ENCODE data around the gene HDAC4.

HDAC4 gene

GRCh38 chr2:239307921-239308613 lies 92.8 kb downstream of the HDAC4 start:
- DNase-seq (ENCODE audit: low read depth): no peak

DNA sequence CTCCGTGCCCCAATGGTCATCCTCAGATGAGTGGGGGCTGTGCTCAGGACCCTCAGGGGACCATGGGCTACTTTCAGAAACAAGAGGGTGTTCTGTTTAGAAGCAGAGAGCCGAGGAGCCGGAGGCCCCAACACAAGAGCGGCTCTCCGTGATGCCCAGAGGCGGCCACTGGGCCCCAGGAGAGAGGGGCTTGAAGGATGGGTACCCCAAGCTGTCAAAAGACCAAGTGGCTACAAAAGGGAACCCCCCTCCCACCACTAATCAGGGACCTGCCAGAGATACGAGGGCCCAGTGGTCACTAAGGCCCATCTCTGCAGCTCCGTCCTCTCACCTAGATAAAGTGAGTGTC lies 93.6 kb downstream of the HDAC4 start:
- no peak for DNase-seq (ENCODE audit: low read depth)

DNA sequence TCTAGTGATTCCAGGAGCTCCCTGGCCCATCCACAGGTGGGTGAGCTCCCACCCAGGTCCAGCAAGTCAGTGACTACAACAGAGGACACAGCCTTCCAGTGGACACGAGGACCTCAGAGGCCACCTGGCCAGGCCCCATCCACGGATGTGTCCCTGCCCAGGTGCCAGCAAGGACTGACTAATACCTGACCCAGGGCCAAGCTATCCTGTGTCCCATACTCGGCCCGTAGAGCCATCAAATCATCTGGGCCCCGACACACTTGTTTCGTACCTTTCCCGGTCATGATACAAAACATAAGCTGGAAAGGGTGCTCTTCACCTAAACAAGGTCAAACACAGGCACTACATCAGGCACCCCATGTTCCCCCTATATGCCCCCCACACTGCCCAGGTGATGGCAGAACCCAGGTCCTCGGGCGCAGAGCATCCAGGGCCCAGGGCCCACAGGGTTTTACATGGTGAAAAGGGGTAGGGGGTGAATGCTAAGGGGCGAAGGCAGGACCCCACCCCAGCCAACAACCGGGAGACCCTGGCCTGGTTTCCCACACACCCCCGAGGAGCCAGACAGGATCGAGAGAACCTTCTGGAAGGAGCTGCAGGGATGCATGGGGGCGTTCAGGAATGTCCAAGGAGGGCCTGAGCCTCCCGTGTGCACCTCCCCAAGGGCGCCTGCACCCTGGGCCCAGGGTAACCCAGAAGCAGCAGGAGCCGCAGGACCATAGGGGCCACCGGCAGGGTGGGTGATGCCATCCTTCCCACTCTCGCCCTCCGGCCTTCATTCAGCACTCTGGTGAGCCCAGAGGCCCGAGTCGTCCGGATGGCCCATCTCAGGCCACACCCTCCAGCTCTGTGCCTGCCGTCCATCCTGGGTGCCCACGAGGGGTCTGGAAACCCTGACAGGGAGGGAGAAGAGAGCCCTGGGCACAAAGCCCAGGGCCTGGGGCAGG lies 94.3 kb downstream of the HDAC4 start:
- DNase-seq (ENCODE audit: low read depth): no peak

GRCh38 chr2:239305771-239306170 lies 95.0 kb downstream of the HDAC4 start:
- DNase-seq (ENCODE audit: low read depth): no peak

- DNase-seq (ENCODE audit: low read depth): no peak
Measured at GRCh38 chr2:239305222-239305575, 95.6 kb downstream of the HDAC4 start.

DNA sequence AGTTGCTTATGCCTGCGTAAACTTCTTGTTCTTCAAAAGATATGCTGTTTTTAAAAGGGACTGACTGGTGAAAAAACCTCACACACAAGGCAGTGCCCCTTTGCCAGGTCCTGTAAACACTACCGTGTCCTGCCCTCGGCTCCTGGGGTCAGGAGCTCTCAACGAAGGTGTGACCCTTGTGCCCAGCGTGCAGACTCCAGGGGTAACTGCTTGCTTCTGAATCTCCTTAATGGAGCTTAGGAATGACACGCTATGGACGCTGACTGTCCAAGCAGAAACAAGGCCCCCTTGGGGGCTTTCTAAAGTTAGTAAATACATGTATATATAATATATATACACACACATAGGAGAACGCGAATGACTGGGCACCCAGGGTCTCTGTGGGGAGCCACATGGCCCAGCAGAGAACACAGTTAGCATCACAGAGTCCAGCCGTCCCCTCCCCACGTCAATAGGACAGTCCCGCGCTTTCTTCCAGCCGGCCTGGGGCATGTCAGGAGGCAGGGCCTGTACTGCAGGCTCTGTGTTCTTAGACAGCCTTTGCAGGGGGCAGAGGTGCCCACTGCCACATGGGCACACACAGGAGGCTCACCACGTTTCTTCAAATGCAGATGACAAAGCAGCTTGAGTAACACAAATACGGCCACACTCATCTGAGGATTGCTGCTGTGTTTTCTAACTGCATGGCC lies 96.1 kb downstream of the HDAC4 start:
- no peak for DNase-seq (ENCODE audit: low read depth)

DNA sequence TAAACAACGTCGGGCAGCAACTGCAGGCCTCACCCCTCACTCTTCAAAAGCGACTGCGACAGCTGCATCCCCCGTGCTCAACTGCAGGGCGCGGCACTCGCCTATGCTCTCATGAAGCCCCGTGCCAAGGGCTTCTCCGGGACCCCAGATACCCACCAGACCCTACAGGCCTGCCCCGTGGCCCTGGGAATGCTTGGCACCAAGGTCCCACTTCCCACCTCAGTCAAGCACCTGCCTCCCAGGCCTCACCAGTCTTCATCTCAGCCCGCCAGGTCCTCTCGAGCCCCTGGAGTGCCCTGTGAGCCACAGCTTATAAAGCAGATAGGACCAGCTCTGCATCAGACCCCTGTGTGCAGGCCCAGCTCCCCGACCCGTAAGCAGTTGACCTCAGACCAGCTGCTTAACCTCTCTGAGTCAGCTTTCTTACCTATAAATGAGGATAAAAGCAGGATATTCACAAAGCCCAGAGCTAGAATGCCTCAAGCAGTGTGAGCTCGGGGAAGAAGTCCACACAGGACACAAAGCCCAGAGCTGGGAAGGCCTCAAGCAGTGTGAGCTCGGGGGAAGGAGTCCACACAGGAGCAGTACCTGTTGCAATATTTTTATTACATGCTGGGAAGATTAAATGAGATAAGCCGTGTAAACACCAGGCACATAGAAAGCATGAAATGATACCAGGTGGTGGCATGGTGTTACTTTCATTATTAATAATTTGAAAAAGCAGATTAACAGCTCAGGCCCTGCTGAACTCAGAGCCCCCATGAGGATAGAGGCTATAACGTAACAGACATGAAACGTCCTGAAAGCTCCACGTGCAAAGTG lies 96.9 kb downstream of the HDAC4 start:
- DNase-seq (ENCODE audit: low read depth): no peak

DNA sequence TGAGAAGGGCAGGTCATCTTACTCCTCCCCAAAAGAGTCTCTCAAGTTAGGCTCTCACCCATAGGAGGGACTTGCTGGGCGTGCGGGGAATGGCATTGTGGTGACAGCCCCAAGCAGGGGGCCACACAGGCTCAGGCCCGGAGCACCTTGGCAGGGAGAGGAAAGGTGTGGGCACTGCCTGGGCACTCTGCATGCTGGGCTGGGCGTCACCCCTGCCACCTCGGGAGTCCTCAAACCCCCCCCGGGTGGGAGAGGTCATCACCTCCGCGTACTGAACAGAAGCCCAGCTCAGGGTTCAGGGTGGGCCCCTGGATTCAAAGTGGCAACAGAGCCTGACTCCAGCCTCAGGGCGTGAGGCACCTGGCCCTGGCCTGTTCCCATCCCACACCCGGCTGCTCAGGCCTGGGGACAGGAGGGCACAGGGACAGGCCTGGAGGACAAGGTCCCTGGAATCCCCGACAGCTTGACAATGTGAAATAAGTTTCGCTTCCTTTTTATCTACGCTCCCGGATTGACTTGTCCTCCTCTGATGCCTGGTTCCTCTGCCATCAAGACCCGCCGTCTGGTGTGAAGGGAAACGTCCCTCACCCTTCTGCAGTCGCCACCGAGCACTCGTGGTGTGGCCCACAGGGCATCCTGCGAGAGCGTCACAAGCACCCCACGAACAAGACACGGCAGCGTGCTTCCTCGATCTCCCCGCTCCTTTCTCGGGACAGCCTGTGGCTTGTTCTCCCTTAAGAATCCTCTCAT lies 97.8 kb downstream of the HDAC4 start:
- DNase-seq (ENCODE audit: low read depth): no peak

- DNase-seq (ENCODE audit: low read depth): peak; percentile 90
Measured at GRCh38 chr2:239302083-239302807, 98.6 kb downstream of the HDAC4 start.

DNA sequence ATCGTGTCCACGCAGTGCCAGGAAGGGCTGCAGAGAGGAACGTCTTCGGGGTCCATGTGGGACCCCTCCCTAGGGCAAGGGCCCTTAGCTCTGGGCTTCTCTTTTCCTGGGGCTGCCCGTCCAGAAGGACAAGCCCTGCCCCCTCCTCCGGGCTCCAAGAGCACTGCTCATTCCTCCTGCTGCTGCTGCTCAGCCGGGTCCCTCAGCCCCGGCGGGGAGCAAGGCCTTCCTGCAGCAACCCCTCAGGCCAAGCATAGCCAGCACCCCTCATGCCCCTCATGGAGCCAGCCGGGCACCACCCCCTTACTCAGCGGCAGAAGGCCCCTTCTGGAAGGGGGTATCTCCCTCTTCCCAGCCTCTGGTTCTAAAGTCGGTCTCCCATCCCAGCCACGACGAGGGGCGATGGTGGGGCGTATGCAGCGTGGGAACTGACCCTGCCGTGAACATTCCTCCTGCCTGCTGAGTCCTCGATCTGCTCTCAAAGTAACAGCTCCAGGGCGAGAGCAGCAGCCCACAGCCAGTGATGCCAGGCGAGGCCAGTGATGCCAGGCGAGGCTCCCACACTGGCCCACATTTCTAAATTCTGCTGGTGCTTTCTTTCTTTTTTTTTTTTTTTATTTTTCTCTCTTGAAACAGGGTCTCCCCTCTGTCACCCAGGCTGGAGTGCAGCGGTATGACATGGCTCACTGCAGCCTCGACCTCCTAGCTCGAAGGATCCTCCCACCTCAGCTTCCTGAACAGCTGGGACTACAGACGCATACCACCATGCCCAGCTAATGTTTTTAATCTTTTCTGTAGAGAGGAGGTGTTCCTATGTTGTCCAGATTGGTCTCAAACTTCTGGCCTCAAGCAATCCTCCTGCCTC lies 99.7 kb downstream of the HDAC4 start:
- DNase-seq (ENCODE audit: low read depth): no peak

DNA sequence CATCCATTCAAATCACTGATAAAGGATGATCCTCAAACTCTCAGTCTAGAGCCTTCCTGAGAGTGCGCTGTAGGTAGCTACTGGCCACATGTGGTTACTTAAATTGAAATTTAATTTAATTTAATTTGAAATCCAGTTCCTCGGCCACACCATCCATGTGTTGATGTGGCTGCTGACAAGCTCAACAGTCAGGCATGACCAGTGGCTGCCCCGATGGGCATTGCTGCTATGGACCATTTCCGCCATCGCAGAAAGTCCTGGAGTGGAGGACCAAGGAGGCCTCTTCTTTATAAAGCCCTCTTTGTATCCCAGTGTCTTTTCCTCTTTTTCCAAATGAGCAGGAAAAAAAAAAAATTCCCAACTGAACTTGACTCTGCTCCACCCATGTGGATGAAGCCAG lies 100.6 kb downstream of the HDAC4 start:
- DNase-seq (ENCODE audit: low read depth): no peak

DNA sequence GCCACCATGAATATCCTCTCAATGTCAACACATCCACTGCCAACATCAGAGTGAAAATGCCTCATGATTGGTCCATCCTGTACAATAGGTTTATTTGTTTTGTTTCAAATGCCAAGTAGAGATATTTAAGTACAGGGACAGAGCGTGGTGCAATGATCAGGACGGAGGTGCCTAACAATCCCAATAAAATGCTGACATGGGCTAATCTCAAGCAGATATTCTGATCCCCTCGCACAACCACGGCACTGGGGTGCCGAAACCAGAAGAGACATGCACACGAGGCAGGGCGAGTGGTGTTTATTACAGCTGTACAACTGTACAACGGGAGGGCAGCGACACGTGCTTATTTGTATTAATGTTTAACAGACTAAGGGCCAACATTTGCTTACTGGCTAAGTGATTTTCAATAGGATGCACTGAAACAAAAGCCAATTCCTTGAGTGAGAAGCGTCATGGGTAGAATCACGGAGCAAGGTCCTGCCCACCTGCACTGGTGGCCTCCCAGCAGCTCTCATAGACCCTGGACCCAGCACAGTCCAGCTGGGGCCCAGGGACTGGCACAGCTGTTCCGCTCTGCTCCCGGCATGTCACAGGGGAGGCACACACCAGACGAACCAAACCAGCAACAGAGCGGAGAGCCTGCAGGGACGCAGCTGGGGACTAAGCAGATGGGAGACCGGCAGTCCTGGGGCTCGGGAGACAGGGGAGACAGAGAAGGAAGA lies 101.4 kb downstream of the HDAC4 start:
- DNase-seq (ENCODE audit: low read depth): no peak

- DNase-seq (ENCODE audit: low read depth): peak; percentile 64
Measured at GRCh38 chr2:239298116-239298804, 102.6 kb downstream of the HDAC4 start.

- DNase-seq (ENCODE audit: low read depth): no peak
Measured at GRCh38 chr2:239297142-239298004, 103.4 kb downstream of the HDAC4 start.

GRCh38 chr2:239296020-239296932 lies 104.5 kb downstream of the HDAC4 start:
- no peak for DNase-seq (ENCODE audit: low read depth)

- DNase-seq (ENCODE audit: low read depth): no peak
Measured at GRCh38 chr2:239295377-239296019, 105.3 kb downstream of the HDAC4 start.

Data from amniotic epithelial cell (primary cell).